NCI-H345 treated with DMSO at 0.1 percent for 48 hours (cell line): ENCODE results near the gene FOSL2.

ENCODE experiments used
- DNase-seq: peaks from one replicate; lab custom pipeline; 2025; ENCODE audit not compliant: unreplicated experiment; lab: John Stamatoyannopoulos, UW

FOSL2 gene

DNA sequence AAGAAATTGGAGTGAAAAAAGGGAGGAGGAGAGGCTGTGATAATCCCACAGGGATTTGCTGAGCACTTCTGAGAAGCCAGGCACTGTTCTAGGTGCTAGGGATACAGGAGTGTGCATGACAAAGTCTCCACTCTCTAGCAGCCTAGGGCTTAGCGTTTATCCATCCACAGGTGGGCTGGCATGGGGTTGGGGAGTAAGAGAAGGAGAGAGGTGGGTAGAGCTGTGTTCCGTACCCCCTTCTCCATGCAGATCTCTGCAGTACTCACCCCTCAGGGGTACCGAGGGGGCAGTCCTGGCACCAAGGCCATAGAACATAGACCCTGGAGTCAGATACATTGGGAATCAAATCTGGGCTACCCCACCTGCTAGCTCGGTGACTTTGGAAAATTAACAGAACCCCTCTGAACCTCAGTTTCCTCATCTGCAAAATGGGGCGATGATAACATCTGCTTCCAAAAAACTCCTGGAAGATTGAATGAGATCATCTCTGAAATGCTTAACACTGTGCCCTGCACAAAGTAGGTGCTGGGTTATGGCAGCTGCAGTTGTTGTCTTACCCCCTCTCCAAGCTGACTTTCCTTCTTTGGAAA, 18.6 kb downstream of the FOSL2 start:
- DNase-seq = no peak

- no peak for DNase-seq
Measured at GRCh38 chr2:28411956-28412609, 19.4 kb downstream of the FOSL2 start.

- no peak for DNase-seq
Measured at GRCh38 chr2:28412625-28413151, 20.0 kb downstream of the FOSL2 start.

DNA sequence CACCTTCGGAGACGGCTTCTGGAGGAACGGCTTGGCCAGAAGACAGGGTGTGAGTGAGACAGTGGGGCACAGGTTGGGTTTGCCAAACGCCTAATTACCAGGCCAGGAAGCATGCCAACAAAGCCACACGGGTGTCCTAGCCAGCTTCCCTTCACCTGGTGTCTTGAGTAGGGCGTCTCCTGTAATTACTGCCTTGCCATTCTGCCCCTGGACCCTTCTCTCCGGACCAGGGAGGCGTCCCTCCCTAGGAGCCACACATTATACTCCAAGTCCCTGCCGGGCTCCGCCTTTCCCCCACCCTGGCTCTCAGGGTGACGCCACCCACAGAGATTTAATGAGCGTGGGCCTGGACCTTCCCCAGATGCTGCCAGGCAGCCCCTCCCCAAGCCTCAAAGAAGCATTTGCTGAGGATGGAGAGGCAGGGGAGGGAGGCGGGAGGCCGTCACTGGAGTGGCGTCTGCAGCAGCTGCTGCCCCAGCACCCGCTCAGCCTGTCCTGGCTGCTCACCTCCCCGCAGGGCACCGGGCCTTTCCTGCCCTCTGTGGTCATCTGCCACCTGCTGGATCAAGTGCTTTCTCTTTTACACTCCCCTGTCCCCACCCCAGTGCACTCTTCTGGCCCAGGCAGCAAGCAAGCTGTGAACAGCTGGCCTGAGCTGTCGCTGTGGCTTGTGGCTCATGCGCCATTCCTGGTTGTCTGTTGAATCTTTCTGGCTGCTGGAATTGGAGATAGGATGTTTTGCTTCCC, 20.7 kb downstream of the FOSL2 start:
- DNase-seq = no peak

DNA sequence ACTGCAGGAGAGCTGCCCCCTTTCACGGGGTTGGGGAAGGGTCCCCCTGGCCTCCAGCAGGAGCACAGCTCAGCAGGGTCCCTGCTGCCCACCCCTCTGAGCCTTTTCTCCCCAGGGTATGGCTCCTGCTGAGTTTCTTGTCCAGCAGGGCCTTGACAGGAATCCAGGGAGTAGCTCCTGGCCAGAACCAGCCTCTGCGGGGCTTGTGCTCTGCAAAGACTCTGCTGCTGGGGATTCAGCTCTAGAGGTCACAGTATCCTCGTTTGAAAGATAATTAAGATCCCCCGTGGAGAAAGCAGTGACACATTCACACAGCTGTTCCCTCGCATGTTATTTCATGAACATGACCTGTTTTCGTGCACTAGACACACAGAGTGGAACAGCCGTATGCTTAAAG, 21.2 kb downstream of the FOSL2 start:
- DNase-seq = no peak

DNA sequence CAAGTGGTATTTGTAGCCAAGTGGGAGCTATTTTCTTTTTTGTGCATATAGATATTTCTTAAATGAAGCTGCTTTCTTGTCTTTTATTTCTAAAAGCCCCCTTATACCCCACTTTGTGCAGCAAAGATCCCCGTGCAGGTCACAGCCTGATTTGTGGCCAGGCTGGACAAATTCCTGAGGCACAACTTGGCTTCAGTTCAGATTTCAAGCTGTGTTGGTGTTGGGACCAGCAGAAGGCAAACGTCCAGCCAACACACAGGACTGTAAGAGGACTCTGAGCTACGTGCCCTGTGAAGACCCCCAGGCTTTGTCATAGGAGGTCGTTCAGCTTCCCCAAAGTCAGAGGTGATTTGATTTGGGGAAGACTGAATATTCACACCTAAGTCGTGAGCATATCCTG, 21.9 kb downstream of the FOSL2 start:
- no peak for DNase-seq

- no peak for DNase-seq
Measured at GRCh38 chr2:28415010-28415409, 22.4 kb downstream of the FOSL2 start.

DNA sequence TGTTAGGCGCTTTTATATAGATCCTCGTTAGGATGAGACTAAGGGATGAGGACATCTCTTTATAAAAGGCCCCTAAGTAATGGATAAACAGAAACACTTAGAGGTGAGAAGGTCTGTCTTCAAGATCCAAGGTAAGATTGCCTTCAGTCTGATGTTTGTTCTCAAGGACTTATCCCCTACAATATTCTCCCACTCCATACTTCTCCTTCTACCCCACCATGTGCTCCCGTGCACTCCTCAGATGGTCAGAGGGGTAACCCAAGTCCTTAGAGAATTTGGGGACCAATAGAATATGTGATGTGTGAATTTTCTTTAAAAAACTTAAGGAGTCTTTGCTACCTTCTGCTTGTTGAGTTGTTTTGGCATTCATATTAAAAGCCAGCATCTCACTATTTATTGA, 23.1 kb downstream of the FOSL2 start:
- DNase-seq = no peak

GRCh38 chr2:28419003-28419402, 26.3 kb downstream of the FOSL2 start:
- DNase-seq = no peak

GRCh38 chr2:28419443-28420270, 27.0 kb downstream of the FOSL2 start:
- no peak for DNase-seq

GRCh38 chr2:28420722-28421121, 28.1 kb downstream of the FOSL2 start:
- DNase-seq = no peak

GRCh38 chr2:28422908-28423741, 30.5 kb downstream of the FOSL2 start:
- no peak for DNase-seq

DNA sequence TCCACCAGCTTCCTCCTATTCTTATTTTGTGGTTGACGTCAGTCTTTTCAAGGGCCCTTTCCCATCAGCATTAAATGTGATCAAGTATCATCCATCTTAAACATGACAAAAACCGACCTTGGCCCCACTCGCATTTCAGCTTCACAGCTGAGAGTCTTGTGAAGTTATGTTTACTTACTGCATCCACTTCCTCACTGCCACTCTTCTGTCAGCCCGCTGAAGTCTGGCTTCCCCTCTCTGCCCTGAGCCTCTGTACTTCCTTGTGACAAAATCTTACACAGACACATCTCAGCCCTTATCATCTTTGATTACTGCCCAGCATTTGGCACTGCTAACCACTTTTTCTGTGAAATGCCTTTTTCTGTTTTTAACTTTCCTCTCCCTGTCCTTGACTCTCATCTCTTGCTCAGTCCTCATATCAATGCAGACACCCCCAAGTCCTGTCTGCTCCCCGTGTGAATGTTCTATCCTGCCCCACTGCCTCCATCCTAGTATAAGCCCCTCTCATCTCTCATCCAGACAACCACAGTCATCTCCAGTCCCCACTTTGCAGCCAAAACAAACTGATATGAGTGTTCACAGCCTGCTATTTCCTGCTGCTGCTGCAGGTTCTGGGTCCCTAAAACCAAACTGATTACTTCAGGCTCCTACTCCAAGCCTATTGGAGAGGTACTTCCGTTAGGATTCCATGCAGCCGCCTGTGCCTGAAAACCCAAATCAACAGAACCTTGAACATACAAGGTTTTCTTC, 31.4 kb downstream of the FOSL2 start:
- no peak for DNase-seq

DNA sequence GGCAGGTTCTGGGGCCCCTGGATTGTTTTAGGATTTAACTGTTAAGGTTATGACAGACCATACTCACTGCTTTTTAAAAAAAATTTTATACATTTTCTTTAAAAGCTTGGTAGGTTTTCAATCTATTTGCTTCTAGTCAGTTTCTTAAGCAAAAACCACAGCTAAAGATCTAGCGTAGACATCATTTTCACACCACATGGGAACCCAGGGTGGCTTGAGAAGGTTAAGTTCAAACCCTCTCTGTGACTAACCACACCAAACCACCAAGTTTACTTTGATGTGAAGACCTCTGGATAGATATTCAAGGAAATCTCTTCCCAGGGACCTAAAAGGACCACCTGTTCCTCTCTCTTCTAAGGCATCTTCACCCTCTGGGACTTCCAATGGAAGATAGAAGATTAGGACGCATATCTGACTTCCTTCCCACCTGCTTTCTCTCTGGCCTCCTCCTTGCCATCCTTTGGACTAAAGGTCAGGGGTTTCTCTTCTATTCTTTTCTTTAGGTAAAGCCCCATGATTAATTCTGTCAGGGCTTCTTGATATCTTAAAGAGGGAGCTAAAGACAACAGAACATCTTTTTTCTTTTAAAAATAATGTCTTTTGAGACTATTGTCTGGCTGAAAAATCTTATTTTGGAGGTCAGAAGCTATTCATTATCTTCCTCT, 32.3 kb downstream of the FOSL2 start:
- no peak for DNase-seq

GRCh38 chr2:28425464-28425835, 32.8 kb downstream of the FOSL2 start:
- no peak for DNase-seq

GRCh38 chr2:28427741-28428415, 35.2 kb downstream of the FOSL2 start:
- DNase-seq = no peak

DNA sequence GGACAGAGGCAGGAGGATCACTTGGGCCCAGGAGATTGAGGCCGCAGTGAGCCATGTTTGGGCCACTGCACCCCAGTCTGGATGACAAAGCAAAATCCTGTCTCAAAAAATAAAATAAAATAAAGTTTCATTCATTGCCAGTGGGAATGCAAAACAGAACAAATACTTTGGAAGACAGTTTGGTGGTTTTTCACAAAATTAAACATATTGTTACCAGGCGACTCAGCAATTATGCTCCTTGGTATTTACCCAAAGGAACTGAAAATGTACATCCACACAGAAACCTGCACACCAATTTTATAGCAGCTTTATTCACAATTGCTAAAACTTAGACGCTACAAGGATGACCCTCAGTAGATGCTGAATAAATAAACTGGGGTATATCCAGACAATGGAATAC, 35.8 kb downstream of the FOSL2 start:
- DNase-seq = no peak

DNA sequence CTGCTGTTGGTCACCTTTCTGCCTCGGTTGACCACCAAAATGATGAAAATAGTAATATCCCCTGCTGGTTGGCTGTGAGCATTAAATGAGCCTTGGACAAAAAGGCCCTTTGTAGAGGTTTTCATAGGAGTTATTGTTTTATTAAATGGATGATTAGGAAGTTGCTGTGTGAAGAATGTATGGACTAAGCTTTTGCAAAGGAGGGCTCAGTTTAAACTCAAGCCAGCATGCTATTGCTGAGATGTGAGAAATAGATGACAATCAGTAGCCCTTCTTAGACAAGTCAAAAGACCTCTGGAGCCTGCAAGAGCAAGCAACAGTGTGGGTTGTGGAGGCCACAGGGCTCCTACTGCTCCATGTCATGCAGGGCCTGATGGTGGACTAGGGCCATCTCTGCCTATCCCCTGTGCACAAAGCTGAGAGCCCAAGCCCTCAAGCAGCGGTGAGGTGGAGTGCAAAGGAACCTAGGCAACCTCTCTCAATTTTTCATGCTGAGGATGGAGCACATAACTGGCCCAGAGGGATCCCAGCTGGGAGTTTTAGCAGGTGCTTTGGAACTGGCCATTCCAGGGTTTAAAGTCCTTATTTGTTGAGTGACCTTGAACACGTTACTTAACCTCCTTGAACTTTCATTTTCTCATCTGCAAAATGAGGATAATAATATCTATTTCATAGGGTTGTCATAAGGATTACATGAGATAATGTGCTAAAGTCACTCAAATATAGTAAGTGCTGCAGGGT, 37.1 kb downstream of the FOSL2 start:
- no peak for DNase-seq
